ENCODE data around the gene PRTN3.

Gene PRTN3

DNA sequence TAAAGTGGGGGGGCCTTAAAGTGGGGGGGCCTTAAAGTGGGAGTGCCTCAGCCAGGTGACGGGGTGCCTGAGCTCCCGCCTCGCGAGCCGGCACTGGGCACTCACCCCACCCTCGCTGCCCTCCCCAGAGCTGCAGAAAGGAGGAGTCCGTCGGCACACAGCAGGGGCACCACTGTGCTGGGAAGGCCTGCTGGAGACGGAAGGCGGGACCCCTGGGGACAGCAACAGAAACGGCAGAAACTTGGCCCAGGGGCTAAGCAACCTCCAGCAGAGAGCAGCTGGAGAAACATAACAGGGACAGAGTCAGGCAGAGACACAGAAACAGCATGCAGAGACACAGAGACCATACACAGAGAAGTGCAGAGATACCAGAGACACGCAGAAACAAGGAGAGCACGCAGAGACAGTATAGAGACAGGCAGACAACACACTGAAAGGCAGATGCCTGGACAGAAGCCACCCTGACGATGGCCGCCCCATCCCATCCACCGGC lies 26.5 kb downstream of the PRTN3 start:
- no peaks in the 10 kb centered on the region for H3K27me3 ChIP-seq (ENCODE audit: insufficient read depth, low read depth, severe bottlenecking)
- no peak overlapping the region for H3K27ac ChIP-seq
- peaks cover 47% of the 10 kb centered on the region for H3K36me3 ChIP-seq
- no peak overlapping the region for H3K4me3 ChIP-seq (ENCODE audit: low read depth, low read length)
- H3K9me3 ChIP-seq (ENCODE audit: severe bottlenecking) = no peaks in the 10 kb centered on the region
- no peak for DNase-seq
- TF ChIP-seq, protein P1, sequence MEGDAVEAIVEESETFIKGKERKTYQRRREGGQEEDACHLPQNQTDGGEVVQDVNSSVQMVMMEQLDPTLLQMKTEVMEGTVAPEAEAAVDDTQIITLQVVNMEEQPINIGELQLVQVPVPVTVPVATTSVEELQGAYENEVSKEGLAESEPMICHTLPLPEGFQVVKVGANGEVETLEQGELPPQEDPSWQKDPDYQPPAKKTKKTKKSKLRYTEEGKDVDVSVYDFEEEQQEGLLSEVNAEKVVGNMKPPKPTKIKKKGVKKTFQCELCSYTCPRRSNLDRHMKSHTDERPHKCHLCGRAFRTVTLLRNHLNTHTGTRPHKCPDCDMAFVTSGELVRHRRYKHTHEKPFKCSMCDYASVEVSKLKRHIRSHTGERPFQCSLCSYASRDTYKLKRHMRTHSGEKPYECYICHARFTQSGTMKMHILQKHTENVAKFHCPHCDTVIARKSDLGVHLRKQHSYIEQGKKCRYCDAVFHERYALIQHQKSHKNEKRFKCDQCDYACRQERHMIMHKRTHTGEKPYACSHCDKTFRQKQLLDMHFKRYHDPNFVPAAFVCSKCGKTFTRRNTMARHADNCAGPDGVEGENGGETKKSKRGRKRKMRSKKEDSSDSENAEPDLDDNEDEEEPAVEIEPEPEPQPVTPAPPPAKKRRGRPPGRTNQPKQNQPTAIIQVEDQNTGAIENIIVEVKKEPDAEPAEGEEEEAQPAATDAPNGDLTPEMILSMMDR (IDR thresholded peaks at IDR 0.05; ENCODE audit: low read depth, low read length) = no peak

GRCh38 chr19:867855-868457 lies 27.2 kb downstream of the PRTN3 start:
- no peak overlapping the region for H3K4me3 ChIP-seq (ENCODE audit: low read depth, low read length)
- H3K9me3 ChIP-seq (ENCODE audit: severe bottlenecking) = no peaks in the 10 kb centered on the region
- DNase-seq = no peak
- H3K36me3 ChIP-seq = peaks cover 47% of the 10 kb centered on the region
- TF ChIP-seq, protein P1 (IDR thresholded peaks at IDR 0.05; ENCODE audit: low read depth, low read length) = no peak
- H3K27ac ChIP-seq = no peak overlapping the region
- no peaks in the 10 kb centered on the region for H3K27me3 ChIP-seq (ENCODE audit: insufficient read depth, low read depth, severe bottlenecking)

GRCh38 chr19:868458-869244 lies 27.9 kb downstream of the PRTN3 start:
- Histone ChIP-seq H3K36me3 (peaks cover 51% of the 10 kb centered on the region), H3K9me3 (ENCODE audit: severe bottlenecking) (no peaks in the 10 kb centered on the region), H3K27me3 (ENCODE audit: insufficient read depth, low read depth, severe bottlenecking) (no peaks in the 10 kb centered on the region), H3K27ac (no peak overlapping the region), H3K4me3 (ENCODE audit: low read depth, low read length) (no peak overlapping the region)
- DNase-seq = no peak
- TF ChIP-seq, protein P1 (IDR thresholded peaks at IDR 0.05; ENCODE audit: low read depth, low read length) = no peak

DNA sequence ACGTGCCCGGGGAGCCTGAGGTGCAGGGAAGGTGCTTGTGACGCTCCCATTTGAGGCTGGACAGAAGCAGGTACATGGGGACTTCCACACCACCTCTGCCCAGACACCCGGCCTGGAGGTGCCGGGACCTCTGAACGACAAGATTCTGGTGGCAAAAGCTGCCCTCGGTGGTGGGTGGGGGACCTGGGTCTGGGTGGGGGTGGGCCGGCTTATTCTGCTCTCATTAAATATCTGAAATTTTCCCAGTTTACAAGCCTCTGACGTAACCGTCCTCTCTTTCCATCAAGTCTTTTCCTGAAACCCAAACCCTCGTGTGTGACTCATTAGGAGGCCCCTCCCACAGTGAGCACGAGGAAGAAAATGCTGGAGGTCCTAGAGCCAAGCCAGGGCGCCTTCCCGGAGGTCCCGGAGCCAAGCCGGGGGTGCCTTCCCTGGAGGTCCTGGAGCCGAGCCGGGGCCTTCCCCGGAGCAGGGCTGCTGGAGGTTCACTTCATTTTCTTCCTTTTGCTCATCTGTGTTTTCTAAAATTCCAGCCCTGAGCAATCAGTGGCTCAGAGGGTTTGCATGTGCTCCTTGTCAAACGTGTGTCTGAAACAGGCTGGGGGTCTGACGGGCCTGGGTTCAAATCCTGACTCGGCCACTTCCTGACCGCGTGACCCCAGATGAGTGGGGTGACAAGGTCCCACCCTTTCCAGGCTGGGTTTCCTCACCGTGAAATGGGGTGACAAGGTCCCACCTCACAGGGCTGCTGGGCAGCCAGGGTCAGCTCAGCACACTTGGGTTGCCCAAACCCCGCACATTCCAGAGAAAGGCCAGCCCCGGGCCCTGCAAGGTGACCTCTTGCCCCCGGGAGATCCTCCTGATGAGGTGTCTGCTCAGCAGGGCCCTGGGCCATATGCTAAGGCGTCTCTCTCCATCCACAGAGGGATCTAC lies 28.7 kb downstream of the PRTN3 start:
- no peaks in the 10 kb centered on the region for H3K27me3 ChIP-seq (ENCODE audit: insufficient read depth, low read depth, severe bottlenecking)
- DNase-seq = no peak
- H3K4me3 ChIP-seq (ENCODE audit: low read depth, low read length) = no peak overlapping the region
- no peak overlapping the region for H3K27ac ChIP-seq
- no peaks in the 10 kb centered on the region for H3K9me3 ChIP-seq (ENCODE audit: severe bottlenecking)
- peaks cover 59% of the 10 kb centered on the region for H3K36me3 ChIP-seq
- TF ChIP-seq, protein P1 (IDR thresholded peaks at IDR 0.05; ENCODE audit: low read depth, low read length) = no peak

GRCh38 chr19:870314-870713 lies 29.5 kb downstream of the PRTN3 start:
- Histone ChIP-seq H3K4me3 (ENCODE audit: low read depth, low read length) (no peak overlapping the region), H3K27me3 (ENCODE audit: insufficient read depth, low read depth, severe bottlenecking) (no peaks in the 10 kb centered on the region), H3K27ac (no peak overlapping the region), H3K36me3 (peaks cover 65% of the 10 kb centered on the region), H3K9me3 (ENCODE audit: severe bottlenecking) (no peaks in the 10 kb centered on the region)
- DNase-seq = no peak
- TF ChIP-seq, protein P1 (IDR thresholded peaks at IDR 0.05; ENCODE audit: low read depth, low read length) = no peak

Data from WERI-Rb-1 (cell line).